Inflammatory macrophage (primary cell): ENCODE results near the gene RAPGEF5.

Experiments used
- DNase-seq, 2 donors: peaks; one replicate each; pipeline ENCODE4 v3.0.0-alpha.2; 2020 to 2022

RAPGEF5 gene

GRCh38 chr7:22377703-22378102 lies 20.7 kb upstream of the RAPGEF5 start:
- DNase-seq: no peak

- no peak for DNase-seq
These were observed 18.6 kb upstream of the RAPGEF5 start for GRCh38 chr7:22375359-22376048.

- no peak for DNase-seq
These were observed 17.0 kb upstream of the RAPGEF5 start for GRCh38 chr7:22373911-22374310.

- DNase-seq: no peak
These were observed 16.4 kb upstream of the RAPGEF5 start for GRCh38 chr7:22373388-22373787.

GRCh38 chr7:22372863-22373262 lies 15.9 kb upstream of the RAPGEF5 start:
- no peak for DNase-seq

- DNase-seq: no peak
These were observed 14.9 kb upstream of the RAPGEF5 start for GRCh38 chr7:22371878-22372277.

- DNase-seq: no peak
These were observed 7.9 kb upstream of the RAPGEF5 start for GRCh38 chr7:22364900-22365299.

GRCh38 chr7:22363756-22364422 lies 6.9 kb upstream of the RAPGEF5 start:
- no peak for DNase-seq

GRCh38 chr7:22361795-22362194 lies 4.8 kb upstream of the RAPGEF5 start:
- no peak for DNase-seq

GRCh38 chr7:22361320-22361719 lies 4.4 kb upstream of the RAPGEF5 start:
- DNase-seq: no peak

- DNase-seq: no peak
These were observed 2.1 kb upstream of the RAPGEF5 start for GRCh38 chr7:22358820-22359697.

GRCh38 chr7:22357311-22358175 lies 589 bp upstream of the RAPGEF5 start:
- no peak for DNase-seq

- DNase-seq: no peak
These were observed 803 bp downstream of the RAPGEF5 start for GRCh38 chr7:22356010-22356691.

GRCh38 chr7:22355620-22356009 lies 1.3 kb downstream of the RAPGEF5 start:
- no peak for DNase-seq

- DNase-seq: no peak
These were observed 2.5 kb downstream of the RAPGEF5 start for GRCh38 chr7:22354462-22354861.

GRCh38 chr7:22352887-22353286 lies 4.1 kb downstream of the RAPGEF5 start:
- DNase-seq: no peak

- DNase-seq: no peak
These were observed 5.1 kb downstream of the RAPGEF5 start for GRCh38 chr7:22351878-22352277.

GRCh38 chr7:22351329-22351692 lies 5.6 kb downstream of the RAPGEF5 start:
- DNase-seq: no peak

- DNase-seq: no peak
These were observed 6.3 kb downstream of the RAPGEF5 start for GRCh38 chr7:22350466-22351328.

- DNase-seq: no peak
These were observed 8.6 kb downstream of the RAPGEF5 start for GRCh38 chr7:22348379-22348778.
